Aorta (tissue), 5 donors: ENCODE results near the gene KCTD10. TPM values are rescaled to one million over a fixed set of nuclear protein-coding genes. Genes with fewer than 3 reads are reported as not detected.

Source experiments
- ATAC-seq: fragments of 200-7000 bp; cut with Tn5 transposase; one replicate; pipeline ENCODE4 v1.9.1; 2022; ENCODE audit warnings: moderate library complexity; ENCODE audit not compliant: low FRiP score
- DNase-seq, 2 donors: peaks; one replicate each; pipeline ENCODE4 v3.0.0-alpha.2; 2020
- H3K27ac ChIP-seq, 2 donors: one replicate each; pipeline ENCODE4 v1.5.1; 2013; ENCODE audit warnings: low read length in 2 of 2, mild to moderate bottlenecking in 2 of 2, moderate library complexity in 2 of 2, control low read depth in 1 of 2, inconsistent platforms in 1 of 2, low read depth in 1 of 2
- H3K27me3 ChIP-seq, 2 donors: one replicate each; pipeline ENCODE4 v1.6.1; 2013; ENCODE audit warnings: control low read depth in 1 of 2, low read length in 1 of 2, mild to moderate bottlenecking in 1 of 2, moderate library complexity in 1 of 2; ENCODE audit not compliant: insufficient read depth in 2 of 2, control insufficient read depth in 1 of 2
- H3K36me3 ChIP-seq, 2 donors: one replicate each; pipeline ENCODE4 v1.6.1; 2013; ENCODE audit warnings: control low read depth in 1 of 2, low read length in 1 of 2, mild to moderate bottlenecking in 1 of 2; ENCODE audit not compliant: insufficient read depth in 2 of 2, control insufficient read depth in 1 of 2
- H3K4me1 ChIP-seq, 2 donors: one replicate each; pipeline ENCODE4 v1.6.1; 2013; ENCODE audit warnings: low read length in 2 of 2, control low read depth in 1 of 2, mild to moderate bottlenecking in 1 of 2, moderate library complexity in 1 of 2; ENCODE audit not compliant: insufficient read depth in 2 of 2, control insufficient read depth in 1 of 2
- H3K4me3 ChIP-seq, 2 donors: one replicate each; pipeline ENCODE4 v1.5.1; 2013; ENCODE audit warnings: low read length in 2 of 2, control low read depth in 1 of 2, mild to moderate bottlenecking in 1 of 2
- H3K9me3 ChIP-seq: one replicate; pipeline ENCODE4 v1.6.1; 2013; ENCODE audit warnings: mild to moderate bottlenecking, low read length; ENCODE audit not compliant: control insufficient read depth
- WGBS, 2 donors: extraction: QIAGEN DNeasy Blood & Tissue Kit; methylation state at CpG; one replicate each; pipeline ENCODE4 v1.1.7; 2013; 5-methylcytosine and 5-hydroxymethylcytosine counted together
- intact Hi-C, 2 donors: fragments of 100-400 bp; cut with DNase I; formaldehyde crosslinking; loops; one replicate each; pipeline versions ENCODE4 v1.14.2 to v1.15.0; 2022
- polyA plus RNA-seq, 2 donors: library from polyadenylated mRNA; stranded (reverse); fragments of 200-250 nt; gene quantifications; one replicate each; pipeline ENCODE4 v1.2.3, GENCODE V29; 2013
- total RNA-seq, 2 donors: library from RNA; stranded (reverse); fragmentation: NEBNext Ultra II Directional; extraction: Animal tissue kit (Norgen Biotek cat#: 25700); gene quantifications; one replicate each; pipeline ENCODE4 v1.2.1, GENCODE V29; 2021
- donor health status: healthy with polysubstance abuse.
- donor health status: Bipolar disorder and iron deficiency.
- donor health status: DM: no; HTN: no; CAD: no.
- donor health status: DM: no; HTN: no; CAD: no.
- donor health status: DM: yes; HTN: yes; CAD: no.

KCTD10 gene
- total and polyA plus RNA-seq, 4 donors = 79.7 to 199 (median 164) TPM

- no peaks in the 10 kb centered on the region for H3K27me3 ChIP-seq
- intact Hi-C loops = loop anchor here in 1 of 2 donors (1.0 kb wide), 1 partner anchor 14 kb away; the partner anchor contains the start of genes KCTD10 and UBE3B
- H3K4me1 ChIP-seq = peaks cover 6 to 24% of the 10 kb centered on the region in 2 donors
- no peaks in the 10 kb centered on the region for H3K9me3 ChIP-seq
- H3K4me3 ChIP-seq = no peak overlapping the region
- ATAC-seq (peak; percentile 87), DNase-seq (peak; percentile 92 to 93)
- peak overlapping the region; percentile 96 to 99 for H3K27ac ChIP-seq
- H3K36me3 ChIP-seq = no peaks in the 10 kb centered on the region
- 2 to 4% methylated on average over 14 of the region's 14 CpGs for WGBS, 2 donors
Observed at GRCh38 chr12:109462868-109463692, 14.0 kb downstream of the KCTD10 start.

- intact Hi-C loops = no loop called here
- Histone ChIP-seq H3K9me3 (no peaks in the 10 kb centered on the region), H3K4me1 (peaks cover 5 to 26% of the 10 kb centered on the region in 2 donors), H3K27me3 (no peaks in the 10 kb centered on the region), H3K27ac (peak overlapping the region; percentile 87 to 99), H3K36me3 (no peaks in the 10 kb centered on the region), H3K4me3 (no peak overlapping the region)
- WGBS, 2 donors = 49 to 50% methylated on average over 13 of the region's 13 CpGs
- DNase-seq (peak; percentile 94), ATAC-seq (peak; percentile 88)
Observed at GRCh38 chr12:109461846-109462756, 15.0 kb downstream of the KCTD10 start.

DNA sequence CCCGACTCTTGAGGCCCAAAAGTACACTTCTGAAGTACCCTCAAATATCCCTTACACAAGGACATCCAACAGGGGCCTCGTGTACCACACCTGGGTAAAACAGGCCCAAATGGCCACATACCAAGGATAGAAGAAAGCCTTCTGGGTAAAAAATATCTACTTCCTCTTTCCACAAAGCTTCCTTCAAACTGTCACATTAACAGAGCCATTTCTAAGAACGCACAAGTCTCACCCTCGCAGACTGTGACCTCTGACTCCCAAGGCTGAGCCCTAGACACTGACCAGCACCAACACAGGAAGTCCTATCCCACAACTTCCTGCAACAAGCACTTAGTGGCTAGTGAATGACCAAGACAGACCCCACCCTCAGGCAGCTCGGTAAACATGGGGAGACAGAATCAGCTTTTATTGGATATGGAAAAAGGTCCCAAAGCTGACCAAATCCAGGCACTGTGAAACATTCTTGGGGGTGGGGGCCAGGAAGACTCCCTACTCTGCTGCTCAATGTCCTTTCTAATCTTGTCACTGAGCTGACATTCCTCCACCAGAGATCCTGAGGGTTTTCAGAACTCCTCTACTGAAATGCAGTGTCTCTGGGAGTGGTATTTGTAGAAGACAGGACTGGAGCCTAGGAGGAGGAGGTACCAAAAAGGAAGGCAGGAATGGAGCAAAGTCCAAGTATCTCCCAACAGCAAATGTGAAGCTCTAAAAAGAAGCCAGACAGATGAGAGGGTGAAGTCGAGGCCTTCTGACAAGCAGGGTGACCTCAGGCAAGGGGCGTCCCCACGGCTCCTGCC, 15.9 kb downstream of the KCTD10 start:
- ATAC-seq (no peak), DNase-seq (peak; percentile 70 to 81)
- intact Hi-C loops = no loop called here
- H3K4me3 ChIP-seq = no peak overlapping the region
- peak overlapping the region; percentile 87 to 99 for H3K27ac ChIP-seq
- H3K9me3 ChIP-seq = no peaks in the 10 kb centered on the region
- no peaks in the 10 kb centered on the region for H3K27me3 ChIP-seq
- peaks cover 0 to 26% of the 10 kb centered on the region in 2 donors for H3K4me1 ChIP-seq
- WGBS, 2 donors = 66 to 70% methylated on average over 8 of the region's 8 CpGs
- H3K36me3 ChIP-seq = no peaks in the 10 kb centered on the region

DNA sequence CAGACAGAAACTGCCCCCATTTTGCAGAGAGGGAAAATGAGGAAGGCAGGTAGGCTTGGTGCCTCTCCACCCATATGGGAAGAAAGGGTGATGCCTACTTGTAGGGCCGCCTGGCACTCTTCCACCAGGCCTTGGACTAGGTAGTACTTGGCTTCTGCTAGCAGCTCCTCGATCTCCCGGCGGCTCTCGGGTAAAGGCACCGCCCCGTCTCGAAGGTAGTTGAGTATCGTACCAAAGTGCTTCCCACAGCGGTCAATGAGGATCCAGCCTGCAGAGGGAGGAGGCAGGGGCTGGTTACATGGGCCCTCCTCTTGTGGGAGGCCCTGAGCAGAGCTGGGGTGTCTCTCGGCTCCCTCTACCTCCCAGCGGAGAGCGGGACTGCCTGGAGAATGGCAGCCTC, 16.6 kb downstream of the KCTD10 start:
- intact Hi-C loops = no loop called here

GRCh38 chr12:109459247-109459646, 17.9 kb downstream of the KCTD10 start:
- Histone ChIP-seq H3K4me1 (peaks cover 0 to 18% of the 10 kb centered on the region in 2 donors), H3K36me3 (peaks cover 0 to 6% of the 10 kb centered on the region in 2 donors), H3K9me3 (no peaks in the 10 kb centered on the region), H3K27ac (peak overlapping the region; percentile 87 to 99), H3K4me3 (no peak overlapping the region), H3K27me3 (no peaks in the 10 kb centered on the region)
- 6 to 10% methylated on average over 6 of the region's 6 CpGs for WGBS, 2 donors
- ATAC-seq (no peak), DNase-seq (no peak)
- intact Hi-C loops = no loop called here

More for the DNA sequence above, 16.6 kb downstream of the KCTD10 start:
- 67 to 72% methylated on average over 13 of the region's 13 CpGs for whole genome bisulfite sequencing, 2 donors
- Histone ChIP-seq H3K4me3 (no peak overlapping the region), H3K27ac (peak overlapping the region; percentile 87 to 99), H3K36me3 (peaks cover 0 to 2% of the 10 kb centered on the region in 2 donors), H3K9me3 (no peaks in the 10 kb centered on the region), H3K4me1 (peaks cover 0 to 26% of the 10 kb centered on the region in 2 donors), H3K27me3 (no peaks in the 10 kb centered on the region)
- no peak for ATAC-seq
- DNase-seq = peak; percentile 65 to 74

DNA sequence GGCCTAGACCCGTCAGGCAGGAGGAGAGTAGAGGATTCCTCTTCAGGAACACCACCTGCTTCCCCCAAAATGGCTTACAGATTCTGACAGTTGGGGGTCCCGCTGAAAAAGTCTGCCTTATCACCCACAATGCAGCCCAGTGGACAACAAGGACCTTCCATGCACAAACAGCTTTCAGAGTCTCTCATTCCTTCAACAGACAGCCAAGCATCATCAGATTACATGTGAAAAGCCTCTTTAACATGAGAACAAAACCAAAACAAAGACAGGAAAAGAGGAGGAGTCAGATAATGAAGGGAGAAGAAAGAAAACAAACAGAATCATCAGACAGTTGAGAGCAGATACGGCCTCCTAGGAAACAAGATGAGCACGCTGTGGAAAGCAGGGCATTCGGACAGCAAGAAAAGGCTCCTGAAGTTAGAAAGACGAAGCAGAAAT, 18.3 kb downstream of the KCTD10 start:
- Histone ChIP-seq H3K4me1 (peaks cover 0 to 18% of the 10 kb centered on the region in 2 donors), H3K36me3 (peaks cover under 1 to 7% of the 10 kb centered on the region in 2 donors), H3K9me3 (no peaks in the 10 kb centered on the region), H3K27me3 (no peaks in the 10 kb centered on the region), H3K4me3 (no peak overlapping the region), H3K27ac (peak overlapping the region; percentile 81 to 99)
- DNase-seq (no peak), ATAC-seq (no peak)
- intact Hi-C loops = no loop called here
- 28 to 29% methylated on average over 6 of the region's 6 CpGs for WGBS, 2 donors

DNA sequence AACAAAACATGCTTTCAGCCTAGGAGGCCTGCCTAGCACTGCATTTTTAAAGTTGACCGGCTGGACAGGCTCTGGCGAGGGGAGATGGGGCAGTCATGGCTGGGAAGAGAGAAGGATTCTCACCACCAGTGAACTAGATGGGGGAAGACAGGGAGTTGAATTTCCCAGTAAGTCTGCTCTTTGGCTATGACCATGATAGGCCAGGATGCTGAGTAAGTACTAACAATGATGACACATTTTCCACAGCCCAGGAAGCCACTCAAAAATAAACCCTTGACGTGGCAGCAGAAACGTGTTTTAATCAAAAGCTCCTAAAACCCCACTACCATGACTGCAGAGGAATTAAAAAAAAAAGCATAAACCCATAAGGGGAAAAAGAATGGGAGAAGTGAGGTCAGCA, 19.0 kb downstream of the KCTD10 start:
- H3K4me1 ChIP-seq = peaks cover 0 to 18% of the 10 kb centered on the region in 2 donors
- no peaks in the 10 kb centered on the region for H3K27me3 ChIP-seq
- no peak overlapping the region for H3K4me3 ChIP-seq
- H3K27ac ChIP-seq = peak overlapping the region; percentile 81 to 92
- 34 to 36% methylated on average over 4 of the region's 4 CpGs for whole genome bisulfite sequencing, 2 donors
- H3K36me3 ChIP-seq = peaks cover 4 to 9% of the 10 kb centered on the region in 2 donors
- no peak for ATAC-seq
- H3K9me3 ChIP-seq = no peaks in the 10 kb centered on the region
- DNase-seq = no peak
- intact Hi-C loops = no loop called here

DNA sequence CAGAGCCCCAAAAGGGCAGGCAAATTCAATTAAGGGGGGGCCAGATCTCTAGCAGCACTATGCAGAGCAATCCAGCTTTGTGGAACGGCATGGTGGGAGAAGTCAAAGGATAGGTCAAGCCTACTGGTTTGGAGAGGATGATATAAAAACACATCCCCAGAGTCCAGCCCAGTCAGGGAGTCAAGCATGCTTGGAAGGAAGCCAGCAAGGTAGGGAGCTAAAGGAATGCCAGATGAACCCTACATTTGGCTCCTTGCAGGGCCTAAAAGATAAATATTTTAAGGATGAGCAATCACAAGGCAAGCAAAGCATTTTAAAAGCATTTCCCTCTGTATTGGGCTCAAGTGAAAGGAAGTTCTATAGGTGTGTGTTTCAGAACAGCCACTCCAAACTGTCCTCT, 21.4 kb downstream of the KCTD10 start:
- Histone ChIP-seq H3K4me1 (peaks cover 0 to 5% of the 10 kb centered on the region in 2 donors), H3K27me3 (no peaks in the 10 kb centered on the region), H3K36me3 (peaks cover 4 to 15% of the 10 kb centered on the region in 2 donors), H3K4me3 (no peak overlapping the region), H3K9me3 (no peaks in the 10 kb centered on the region), H3K27ac (no peak overlapping the region)
- ATAC-seq = no peak
- WGBS, 2 donors = 85 to 92% methylated on average over 1 of the region's 1 CpG
- no peak for DNase-seq
- intact Hi-C loops = no loop called here
